ENCODE measurements around the gene ACSM3.

GRCh38 chr16:20761175-20761574 is 2.6 kb upstream of the ACSM3 start:
- no peak for TF ChIP-seq CTCF (IDR thresholded peaks at IDR 0.05; ENCODE audit: extremely low read depth in 1 of 2, insufficient read depth in 1 of 2, low read depth in 1 of 2, low read length in 2 of 2)
- TF ChIP-seq POLR2A (IDR thresholded peaks at IDR 0.05; ENCODE audit: low read depth, low read length) = no peak

Data from endothelial cell of umbilical vein (primary cell).